GM18499 (cell line): ENCODE data around the gene TELO2.
"Not testable (repeated sequence)": the region's sequence is repeated elsewhere in the genome, so short reads cannot be mapped to it uniquely, and the experiment has no call there.

Experiments
- ATAC-seq: cut with Tn5 transposase; IDR thresholded peaks from one replicate; pipeline ENCODE4 v1.9.1; 2021; ENCODE audit warnings: moderate number of reproducible peaks; ENCODE audit not compliant: insufficient read depth, unreplicated experiment

Gene TELO2

DNA sequence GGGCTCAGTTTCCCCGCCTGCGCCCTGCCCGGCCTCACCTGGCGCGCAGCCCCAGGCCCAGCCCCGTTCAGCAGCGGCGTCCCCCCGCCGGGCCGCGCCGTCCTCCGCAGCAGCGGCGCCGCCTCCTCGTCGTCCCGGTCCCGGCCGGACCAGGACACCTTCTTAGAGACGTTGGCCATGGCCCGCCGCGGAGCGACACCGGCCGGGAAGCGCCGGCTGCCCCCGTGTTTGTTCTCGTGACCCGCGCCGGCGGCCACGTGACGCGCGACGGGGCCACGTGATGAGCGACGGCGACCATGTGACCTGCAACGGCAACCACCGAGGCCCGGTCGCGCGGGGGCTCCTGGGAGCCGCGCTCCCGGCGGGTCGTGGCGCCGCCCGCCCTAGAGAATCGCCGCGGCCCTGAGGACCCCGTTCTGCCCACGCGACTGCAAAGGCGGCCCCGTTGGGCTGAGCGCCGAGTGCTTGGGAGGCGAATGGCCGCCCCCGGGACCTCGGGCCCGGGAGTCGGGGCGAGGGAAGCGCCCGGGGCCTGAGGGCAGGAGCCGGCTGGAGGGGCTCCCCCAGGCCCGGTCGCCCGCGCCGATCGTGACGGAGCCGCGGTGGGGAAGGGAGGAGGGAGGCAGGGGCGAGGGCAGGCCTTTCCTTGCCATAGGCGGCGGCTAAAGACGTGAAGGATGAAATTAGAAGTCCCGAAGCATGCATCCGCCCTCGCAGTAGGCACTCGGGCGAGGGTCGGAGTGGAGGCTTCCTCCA, 18.2 kb upstream of the TELO2 start, which contains the start of gene CLCN7:
Gene CLCN7, minus strand, starts transcription at position 233 of the 756 bp plus-strand sequence. Its CDS starts 54 bp downstream, at position 179.
- peak; percentile 49 for ATAC-seq

DNA sequence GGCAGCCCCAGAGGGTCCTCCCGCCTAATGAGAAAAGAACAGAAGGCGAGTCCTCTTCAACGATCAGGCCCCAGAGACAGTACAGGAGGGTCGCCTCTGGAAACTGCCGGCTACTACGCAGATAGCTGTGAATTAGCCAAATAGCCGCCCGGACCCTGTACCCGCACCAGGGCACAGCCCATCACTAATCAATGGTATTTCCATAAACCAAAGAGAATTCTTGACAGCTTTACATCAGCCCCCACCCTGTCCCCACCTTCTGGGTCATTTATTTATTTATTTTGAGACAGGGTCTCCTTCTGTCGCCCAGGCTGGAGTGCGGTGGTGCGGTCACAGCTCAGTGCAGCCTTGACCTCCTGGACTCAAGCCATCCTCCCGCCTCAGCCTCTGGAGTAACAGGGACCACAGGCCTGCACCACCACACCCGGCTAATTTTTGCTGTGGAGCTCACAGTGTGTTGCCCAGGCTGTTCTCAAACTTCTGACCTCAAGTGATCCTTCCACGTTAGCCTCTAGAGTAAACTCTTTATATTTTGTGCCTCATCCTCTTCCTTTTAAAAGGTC, 17.5 kb upstream of the TELO2 start:
- ATAC-seq = no peak

DNA sequence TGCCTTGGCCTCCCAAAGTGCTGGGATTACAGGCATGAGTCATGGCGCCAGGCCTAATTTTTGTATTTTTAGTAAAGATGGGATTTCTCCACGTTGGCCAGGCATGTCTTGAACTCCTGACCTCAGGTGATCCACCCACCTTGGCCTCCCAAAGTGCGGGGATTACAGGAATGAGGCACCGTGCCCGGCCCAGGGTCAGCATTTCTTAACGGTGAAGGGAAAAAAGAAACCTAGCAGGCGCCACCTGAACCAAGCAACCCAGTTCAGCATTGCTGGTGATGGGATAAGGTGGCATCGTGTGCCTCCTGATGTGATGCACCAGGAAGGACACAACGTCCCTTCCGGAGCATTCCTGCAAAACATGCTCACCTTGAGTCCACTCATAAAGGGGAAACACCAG, 16.1 kb upstream of the TELO2 start:
- no peak for ATAC-seq

DNA sequence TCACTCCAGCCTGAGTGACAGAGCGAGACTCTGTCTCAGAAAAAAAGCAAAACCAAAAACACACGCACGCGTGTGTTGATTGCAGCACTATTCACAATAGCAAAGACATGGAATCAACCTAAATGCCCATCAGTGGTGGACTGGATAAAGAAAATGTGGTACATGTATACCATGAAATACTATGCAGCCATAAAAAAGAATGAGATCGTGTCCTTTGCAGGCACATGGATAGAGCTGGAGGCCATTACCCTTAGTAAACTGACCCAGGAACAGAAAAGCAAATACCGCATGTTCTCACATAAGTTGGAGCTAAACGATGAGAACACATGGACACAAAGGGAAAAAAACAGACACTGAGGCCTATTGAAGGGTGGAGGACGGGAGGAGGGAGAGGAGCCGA, 14.2 kb upstream of the TELO2 start:
- ATAC-seq = not testable (repeated sequence)

DNA sequence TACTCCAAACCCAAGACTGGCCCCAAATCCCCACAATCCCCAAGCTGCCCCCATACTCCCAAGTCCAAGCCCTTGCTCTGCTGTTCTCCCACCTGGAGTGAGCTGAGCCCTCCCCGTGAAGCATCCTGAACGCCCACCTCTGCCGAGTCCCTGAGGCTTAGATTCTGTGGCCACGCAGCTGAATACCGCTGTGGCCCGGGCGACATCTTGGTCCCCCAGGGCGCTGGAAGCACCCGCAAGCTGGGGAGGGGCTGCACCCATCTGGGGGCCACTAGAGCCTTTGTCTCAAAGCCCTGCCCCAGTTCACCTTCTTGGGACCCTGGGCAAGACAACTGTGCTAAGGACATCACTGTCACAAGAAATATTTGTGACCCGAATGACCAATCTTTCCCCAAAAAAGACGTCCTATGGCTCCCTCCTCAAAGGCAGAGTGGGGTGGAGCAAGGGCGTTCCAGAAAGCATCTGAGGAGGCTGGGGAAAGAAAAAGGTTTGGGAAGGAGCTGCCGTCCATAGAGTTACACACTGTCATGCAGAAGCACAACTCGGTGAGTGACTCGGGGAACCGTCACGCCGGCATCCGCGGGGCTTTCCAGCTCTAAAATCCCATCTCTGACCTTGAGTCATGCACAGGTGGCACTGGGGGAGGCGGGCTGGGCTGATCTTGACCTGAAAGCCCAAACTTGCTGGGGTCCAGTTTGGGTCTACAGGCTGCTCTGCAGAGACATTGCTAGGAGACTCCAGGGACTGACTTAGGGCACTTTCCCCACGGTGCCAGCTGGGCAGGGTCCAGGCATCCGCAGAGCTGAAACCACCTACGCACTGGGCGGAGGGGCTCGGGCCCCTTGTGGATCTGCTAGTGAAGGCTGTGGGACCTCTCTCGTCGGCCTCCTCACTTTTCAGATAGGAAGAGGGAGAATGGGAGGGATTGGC, 11.0 kb upstream of the TELO2 start:
- no peak for ATAC-seq

DNA sequence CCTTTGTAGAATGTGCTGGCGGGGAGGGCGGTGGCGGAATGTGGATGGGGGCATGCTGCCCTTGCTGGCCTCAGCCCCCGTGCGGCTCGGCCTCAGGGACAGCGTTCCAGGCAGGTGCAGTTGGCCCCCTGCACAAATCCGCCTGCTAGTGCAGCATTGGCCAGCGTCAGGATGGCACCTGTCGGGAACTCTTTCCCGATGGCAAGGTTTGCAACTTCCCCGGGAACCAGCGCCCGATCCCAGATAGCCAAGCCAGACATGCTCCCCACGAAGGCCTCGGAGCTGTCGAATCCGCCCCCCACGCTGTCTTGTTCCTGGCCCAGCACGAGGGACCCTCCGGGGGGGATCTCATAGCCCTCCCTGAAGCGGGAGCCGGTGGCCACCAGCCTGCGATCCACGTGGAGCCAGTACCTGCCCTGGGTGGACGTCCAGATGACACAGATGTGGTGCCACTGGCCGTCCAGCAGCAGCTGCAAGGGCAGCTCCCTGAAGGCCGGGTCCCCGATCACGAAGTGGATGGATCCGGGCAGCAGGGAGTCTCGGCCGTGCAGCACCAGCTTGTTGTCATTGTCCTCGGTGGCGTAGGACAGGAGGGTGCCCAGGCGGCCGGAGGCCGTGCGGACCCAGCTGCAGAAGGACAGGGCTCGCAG, 7.2 kb upstream of the TELO2 start:
- no peak for ATAC-seq

DNA sequence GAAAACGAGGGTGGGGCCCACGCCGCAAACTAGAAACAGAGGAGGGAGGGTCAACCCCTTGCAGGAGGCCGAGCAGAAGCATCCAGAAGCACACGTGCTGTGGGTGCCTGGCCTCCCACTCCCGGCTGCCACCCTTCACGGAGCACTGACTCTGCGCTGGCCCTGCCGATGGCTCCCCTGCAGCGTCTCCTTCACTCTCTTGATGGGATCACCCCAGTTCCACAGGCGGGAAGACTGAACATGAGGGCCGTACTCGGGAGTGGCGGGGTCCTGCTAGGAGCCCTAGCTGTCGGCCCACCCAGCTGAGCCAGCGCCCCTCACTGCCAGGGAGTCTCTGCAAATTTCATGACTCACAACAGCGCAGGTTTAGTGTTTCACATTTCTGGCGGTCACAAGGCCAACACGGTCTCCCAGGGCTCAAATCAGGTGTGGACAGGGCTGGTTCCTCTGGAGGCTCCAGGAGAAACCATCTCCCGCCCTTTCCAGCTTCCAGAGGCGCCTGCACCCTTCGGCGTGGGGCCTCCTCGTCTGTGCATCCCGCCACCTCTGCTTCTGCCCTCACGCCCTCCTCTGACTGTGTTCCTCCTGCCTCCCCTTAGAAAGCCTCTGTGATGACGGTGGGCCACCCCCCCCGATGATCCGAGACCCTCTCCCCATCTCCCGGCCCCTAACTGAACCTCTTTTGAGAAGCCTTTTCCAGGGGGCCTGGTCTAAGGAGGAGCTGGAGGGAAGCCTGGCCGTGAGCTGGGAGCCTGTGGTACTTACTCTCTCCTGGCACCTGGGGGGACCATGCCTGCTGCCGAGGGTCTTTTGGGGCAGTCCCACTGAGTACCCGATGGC, 6.4 kb upstream of the TELO2 start:
- no peak for ATAC-seq

DNA sequence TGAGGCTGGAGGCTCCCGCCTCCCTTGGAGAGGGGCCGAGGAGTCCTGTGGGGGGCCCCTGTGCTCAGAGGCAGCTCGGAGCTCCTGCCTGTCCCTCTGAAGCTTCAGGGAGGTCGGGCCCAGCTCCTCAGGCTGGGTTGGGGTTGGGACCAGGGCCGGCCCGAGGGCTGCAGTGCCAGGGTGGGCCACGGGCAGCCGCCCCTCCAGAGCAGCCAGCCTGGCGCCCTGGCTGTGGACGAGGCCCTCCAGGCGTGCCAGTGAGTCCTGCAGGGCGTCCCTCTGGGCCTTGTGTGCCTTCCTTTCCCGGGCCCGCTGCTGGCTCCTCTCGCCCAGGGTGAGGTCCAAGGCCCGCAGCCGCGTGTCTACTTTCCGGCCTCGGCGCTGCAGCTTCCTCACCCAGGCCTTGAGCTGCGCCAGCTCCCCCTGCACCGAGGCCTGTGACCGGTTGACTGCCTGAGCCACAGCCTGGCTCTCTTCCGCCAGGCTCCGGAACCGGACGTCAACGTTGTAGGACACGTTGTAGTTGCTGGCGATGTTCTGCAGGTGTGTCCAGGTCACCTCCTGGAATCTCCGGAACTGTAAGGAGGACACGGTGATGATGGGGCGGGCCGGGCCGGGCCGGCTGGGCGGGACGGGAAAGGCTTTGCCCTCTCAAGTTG, 5.6 kb upstream of the TELO2 start:
- ATAC-seq = no peak

DNA sequence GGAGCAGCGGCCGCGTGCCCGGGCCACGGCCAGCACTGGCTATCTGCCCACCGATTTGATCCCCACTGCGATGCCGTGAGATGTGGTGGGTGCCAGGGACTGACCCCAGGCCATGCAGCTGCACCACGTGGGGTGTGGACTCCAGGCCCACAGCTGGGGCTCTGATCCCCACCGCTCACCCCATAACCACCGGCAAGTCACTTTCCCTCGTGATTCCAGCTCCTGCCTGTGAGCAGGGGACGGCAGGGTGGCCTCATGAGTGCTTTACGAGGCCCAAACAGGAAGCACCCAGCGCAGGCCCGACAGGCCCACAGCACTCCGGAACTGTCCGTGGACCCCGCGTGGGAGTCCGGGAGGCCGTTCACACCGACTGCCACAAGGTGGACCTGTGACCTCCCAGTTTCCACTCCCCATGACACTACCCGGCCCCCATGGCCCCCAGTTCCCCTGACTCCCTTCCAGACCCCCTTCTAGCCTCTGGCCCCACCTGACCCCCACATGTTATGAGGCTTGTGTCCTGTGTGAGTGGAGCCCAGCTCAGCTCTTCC, 5.0 kb upstream of the TELO2 start:
- ATAC-seq = no peak

DNA sequence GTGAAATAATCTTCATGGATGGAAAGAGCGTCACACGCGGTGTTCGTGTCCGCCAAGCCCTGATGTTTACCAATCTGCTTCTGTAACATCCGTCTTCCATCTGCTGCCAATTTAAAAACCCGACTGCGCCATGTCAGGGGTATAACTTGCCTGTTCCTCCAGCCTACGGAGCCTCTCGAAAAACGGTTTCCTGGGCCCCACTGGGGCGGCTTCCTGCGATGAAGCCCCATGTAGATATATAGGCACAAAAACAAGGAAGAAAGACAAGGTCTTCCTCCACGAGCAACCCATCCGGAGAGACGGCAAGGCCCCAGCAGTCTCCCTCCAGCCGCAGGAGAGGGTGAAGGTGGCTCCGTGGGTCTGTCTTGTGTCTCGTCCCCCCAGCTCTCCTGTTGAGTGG, 4.5 kb upstream of the TELO2 start, which contains the start of gene PTX4:
Gene PTX4, minus strand, starts transcription at position 326 of the 400 bp plus-strand sequence. Its CDS starts 35 bp downstream, at position 291.
- no peak for ATAC-seq

DNA sequence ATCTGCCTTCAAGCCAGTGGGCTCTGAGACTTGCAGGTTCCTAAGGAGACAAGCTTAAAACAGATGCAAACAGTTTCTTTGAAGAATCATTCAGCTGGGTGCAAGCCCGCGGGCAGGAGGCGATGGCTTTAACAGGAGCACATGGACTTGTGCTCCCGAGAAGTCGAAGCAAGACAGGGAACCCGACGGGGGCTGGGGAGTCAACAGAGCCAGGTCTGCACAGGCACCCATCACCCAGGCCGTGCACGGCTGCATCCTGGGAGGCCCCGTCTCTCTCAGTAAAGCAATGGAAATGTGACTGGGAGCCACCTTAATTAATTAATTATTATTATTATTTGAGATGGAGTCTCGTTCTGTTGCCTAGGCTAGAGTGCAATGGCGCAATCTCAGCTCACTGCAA, 4.1 kb upstream of the TELO2 start:
- ATAC-seq = no peak

DNA sequence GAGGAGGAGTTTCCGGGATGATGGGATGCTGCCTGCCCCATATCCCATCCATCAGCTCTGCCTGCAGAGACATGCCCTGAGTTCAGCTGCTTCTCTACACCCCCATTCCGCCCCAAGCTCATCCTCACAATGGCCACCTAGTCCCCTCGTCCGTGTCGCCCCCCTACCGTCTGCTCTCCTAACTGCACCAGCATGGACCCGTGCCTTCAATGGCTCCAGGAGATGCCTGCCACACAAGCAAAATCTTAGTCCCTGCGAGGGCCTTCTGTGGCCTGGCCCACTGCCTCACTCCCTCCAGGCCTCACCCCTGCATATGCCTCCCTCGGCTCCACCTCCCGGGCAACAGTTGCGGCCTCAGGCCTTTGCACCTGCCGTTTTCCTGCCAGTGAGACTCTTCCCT, 1.8 kb upstream of the TELO2 start:
- ATAC-seq = no peak

DNA sequence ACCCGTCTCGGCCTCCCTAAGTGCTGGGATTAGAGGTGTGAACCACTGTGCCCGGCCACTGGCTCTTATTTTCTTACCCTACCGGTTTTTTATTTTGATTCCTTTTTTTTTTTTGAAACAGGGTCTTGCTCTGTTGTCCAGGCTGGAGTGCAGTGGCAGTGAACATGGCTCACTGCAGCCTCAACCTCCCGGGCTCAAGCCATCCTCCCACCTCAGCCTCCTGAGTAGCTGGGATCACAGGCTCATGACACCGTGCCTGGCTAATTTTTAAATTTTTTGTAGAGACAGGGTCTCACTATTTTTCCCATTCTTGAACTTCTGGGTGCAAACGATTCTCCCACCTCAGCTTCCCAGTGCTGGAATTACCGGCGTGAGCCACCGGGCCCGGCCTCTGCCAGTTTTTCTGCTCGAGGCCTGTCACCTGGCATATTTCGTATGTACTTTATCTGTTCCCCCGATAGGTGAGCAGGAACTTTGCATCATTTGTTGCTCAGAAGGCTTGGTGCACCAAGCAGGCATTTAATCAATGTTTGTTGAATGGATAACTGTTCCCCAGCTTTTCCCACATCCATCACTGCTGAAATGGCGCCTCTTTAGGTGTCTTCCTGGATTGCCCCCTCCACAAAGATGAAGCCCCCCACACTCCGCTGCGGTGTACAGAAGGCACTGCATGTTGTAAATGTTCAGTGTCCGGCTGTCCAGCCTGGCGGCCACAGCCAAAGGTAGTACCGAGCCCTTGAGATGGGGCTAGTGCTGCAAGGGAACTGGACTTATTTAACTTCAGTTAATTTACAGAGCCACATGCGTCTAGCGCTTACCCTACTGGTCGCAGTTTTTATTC, 858 bp upstream of the TELO2 start:
- no peak for ATAC-seq

DNA sequence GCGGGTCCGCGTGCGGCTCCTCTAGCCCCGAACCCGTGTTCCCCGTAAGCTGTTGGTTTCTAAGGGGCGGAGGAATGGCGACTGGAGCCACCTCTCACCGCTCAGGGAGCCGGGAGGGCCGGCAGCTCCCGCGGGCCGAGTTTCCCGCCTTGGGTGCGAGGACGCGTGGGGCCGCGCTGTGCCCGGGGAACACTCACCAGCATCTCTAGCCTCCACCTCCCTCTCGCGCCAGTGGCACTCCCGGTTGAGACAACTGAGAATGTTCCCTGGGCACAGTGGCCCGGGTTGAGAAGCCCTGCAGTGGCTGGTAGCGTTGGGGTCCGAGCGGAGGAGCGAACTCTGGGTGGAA, 560 bp downstream of the TELO2 start:
- no peak for ATAC-seq

DNA sequence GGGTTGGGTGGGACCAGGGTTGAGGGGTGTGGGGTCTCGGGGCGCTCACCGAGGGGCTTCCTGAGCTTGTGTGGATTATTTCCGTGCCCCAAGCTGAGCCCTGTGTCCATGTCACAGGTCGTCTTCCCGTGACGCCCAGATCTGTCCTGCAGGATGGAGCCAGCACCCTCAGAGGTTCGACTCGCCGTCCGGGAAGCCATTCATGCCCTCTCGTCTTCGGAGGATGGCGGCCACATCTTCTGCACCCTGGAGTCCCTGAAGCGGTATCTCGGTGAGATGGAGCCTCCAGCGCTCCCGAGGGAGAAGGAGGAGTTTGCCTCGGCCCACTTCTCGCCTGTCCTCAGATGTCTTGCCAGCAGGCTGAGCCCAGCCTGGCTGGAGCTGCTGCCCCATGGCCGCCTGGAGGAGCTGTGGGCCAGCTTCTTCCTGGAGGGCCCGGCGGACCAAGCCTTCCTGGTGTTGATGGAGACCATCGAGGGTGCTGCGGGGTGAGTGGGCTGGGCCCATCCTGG, 1.0 kb downstream of the TELO2 start:
- ATAC-seq = no peak

DNA sequence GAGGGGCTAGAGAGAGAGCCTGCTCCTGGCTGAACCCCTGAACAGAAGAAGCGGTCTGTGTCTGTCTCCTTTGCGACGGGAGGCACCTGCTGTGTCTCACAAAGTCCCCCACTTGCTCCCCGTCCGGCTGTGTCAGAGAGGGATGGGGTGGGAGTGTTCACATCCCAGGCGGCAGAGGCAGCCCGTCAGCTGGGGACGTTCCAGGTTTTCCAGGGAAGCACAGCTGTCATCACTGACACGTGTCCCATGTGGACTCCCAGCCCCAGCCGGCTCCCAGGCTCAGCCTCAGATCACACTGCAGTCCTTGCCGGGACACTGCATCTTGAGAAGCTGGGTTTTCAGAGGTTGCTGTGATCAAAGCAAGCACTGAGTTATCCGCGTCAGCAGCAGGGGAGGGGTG, 1.6 kb downstream of the TELO2 start:
- ATAC-seq = no peak

DNA sequence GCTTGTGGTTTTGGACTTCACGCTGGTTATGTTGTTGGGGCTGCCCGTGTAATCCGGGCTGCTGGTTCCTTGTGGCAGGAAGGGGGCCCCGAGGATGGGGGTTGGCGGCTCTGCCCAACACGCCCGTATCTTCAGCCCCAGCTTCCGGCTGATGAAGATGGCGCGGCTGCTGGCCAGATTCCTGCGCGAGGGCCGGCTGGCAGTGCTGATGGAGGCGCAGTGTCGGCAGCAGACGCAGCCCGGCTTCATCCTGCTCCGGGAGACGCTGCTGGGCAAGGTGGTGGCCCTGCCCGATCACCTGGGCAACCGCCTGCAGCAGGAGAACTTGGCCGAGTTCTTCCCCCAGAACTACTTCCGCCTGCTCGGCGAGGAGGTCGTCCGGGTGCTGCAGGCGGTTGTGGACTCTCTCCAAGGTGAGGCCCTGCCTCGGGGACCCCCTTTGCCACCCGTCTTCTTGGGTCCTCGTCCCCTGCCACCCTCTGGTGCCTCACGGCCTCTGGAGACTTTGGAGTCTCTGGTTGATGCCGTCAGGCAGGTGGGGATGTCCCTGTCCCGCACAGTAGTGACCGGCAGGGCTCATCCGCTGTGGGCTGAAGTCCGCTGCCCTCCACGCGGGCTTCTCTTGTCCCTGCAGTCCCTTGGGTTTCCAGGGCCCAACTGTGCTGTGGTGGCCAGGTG, 2.2 kb downstream of the TELO2 start:
- ATAC-seq = no peak
